Measurements from ENCODE around the gene RARRES2.

GRCh38 chr7:150330211-150330885 is 11.1 kb downstream of the RARRES2 start:
- TF ChIP-seq POLR2AphosphoS5 (IDR thresholded peaks at IDR 0.05; ENCODE audit: low read depth, low read length) (no peak), EP300 (IDR thresholded peaks at IDR 0.05; ENCODE audit: borderline replicate concordance in 1 of 2, low read depth in 1 of 2, low read length in 1 of 2) (no peak)
- TF ChIP-seq, protein P1, sequence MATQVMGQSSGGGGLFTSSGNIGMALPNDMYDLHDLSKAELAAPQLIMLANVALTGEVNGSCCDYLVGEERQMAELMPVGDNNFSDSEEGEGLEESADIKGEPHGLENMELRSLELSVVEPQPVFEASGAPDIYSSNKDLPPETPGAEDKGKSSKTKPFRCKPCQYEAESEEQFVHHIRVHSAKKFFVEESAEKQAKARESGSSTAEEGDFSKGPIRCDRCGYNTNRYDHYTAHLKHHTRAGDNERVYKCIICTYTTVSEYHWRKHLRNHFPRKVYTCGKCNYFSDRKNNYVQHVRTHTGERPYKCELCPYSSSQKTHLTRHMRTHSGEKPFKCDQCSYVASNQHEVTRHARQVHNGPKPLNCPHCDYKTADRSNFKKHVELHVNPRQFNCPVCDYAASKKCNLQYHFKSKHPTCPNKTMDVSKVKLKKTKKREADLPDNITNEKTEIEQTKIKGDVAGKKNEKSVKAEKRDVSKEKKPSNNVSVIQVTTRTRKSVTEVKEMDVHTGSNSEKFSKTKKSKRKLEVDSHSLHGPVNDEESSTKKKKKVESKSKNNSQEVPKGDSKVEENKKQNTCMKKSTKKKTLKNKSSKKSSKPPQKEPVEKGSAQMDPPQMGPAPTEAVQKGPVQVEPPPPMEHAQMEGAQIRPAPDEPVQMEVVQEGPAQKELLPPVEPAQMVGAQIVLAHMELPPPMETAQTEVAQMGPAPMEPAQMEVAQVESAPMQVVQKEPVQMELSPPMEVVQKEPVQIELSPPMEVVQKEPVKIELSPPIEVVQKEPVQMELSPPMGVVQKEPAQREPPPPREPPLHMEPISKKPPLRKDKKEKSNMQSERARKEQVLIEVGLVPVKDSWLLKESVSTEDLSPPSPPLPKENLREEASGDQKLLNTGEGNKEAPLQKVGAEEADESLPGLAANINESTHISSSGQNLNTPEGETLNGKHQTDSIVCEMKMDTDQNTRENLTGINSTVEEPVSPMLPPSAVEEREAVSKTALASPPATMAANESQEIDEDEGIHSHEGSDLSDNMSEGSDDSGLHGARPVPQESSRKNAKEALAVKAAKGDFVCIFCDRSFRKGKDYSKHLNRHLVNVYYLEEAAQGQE (IDR thresholded peaks at IDR 0.05; ENCODE audit: low read depth, low read length) = no peak

Data from SK-N-SH (cell line).